Motor neuron (in vitro differentiated cells): ENCODE results near the gene HSD11B2. TPM values are rescaled to one million over a fixed set of nuclear protein-coding genes. Genes with fewer than 3 reads are reported as not detected.

Experiments used
- ATAC-seq, 8 experiments: fragments of 200-7000 bp; cut with Tn5 transposase; replicated peaks in 6 of 8; 2 replicates each; pipeline ENCODE4 v1.8.0; 2021; ENCODE audit warnings: mild to moderate bottlenecking in 8 of 8, moderate library complexity in 8 of 8
- H3K27ac ChIP-seq, 2 donors: fragments of 250-450 bp; sonication (Bioruptor Pico); 2 replicates each; pipeline ENCODE4 v1.9.0; 2021; ENCODE audit warnings: antibody characterized with exemption in 2 of 2, mild to moderate bottlenecking in 2 of 2, moderate library complexity in 1 of 2
- H3K4me1 ChIP-seq, 2 donors: fragments of 250-450 bp; sonication (Bioruptor Pico); replicated peaks in 1 of 2; 2 replicates each; pipeline ENCODE4 v1.6.1; 2021; ENCODE audit warnings: antibody characterized with exemption in 2 of 2, mild to moderate bottlenecking in 2 of 2, moderate library complexity in 1 of 2
- H3K4me3 ChIP-seq, 5 donors: fragments of 250-450 bp; sonication (Bioruptor Pico); 2 replicates each; pipeline ENCODE4 v1.9.0; 2021; ENCODE audit warnings: antibody characterized with exemption in 5 of 5, mild to moderate bottlenecking in 5 of 5, moderate library complexity in 4 of 5
- WGBS, 10 experiments: fragments of 450-650 bp; shearing (Covaris generic); methylation state at CpG; one replicate each; pipeline ENCODE4 v1.0.0; 2022; 5-methylcytosine and 5-hydroxymethylcytosine counted together
- in situ Hi-C, 9 experiments: fragments of 400-800 bp; cut with MboI; loops; one replicate each; pipeline ENCODE4 v1.15.0; 2021; ENCODE audit warnings: low sequenced_read_pairs in 9 of 9, low pct_unique_long_range_greater_than_20kb in 2 of 9; ENCODE audit not compliant: unreplicated experiment in 9 of 9
- total RNA-seq, 8 experiments: library from RNA; unstranded; fragments of 300-600 nt; gene quantifications; 2 replicates each; pipeline versions ENCODE4 v1.2.3 to v1.2.4, GENCODE V29; 2022

The HSD11B2 gene
- total RNA-seq, 8 experiments from 2014 or later, result 0.64 to 17.4 (median 6.8) TPM

DNA sequence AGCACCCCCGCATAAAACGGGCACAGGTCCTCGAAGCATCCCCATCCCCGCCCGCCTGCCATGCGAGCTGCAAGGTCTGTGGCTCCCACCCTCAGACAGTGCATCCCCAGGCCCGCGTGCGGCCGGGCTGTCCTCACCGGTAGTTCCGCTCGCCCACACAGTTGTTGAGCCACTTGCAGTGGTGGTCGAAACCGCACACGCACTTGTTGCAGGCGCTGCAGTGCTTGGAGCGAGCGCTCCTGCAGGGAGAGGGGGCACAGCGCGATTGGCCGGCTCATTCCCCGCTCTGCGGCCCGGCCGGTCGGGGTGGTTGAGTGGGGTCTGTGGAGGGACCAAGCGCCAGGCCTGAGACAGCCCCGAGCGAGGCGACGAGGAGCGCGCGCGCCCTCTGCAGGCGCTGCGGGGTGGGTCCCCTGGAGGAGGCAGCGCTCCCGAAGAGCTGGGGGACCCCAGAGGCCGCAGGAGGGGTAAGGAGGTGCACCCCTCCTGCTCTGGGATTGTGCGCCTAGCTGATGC is 31.6 kb upstream of the HSD11B2 start:
- no peak overlapping the region for H3K27ac ChIP-seq
- H3K4me1 ChIP-seq, result peaks cover 36 to 50% of the 10 kb centered on the region in 2 donors
- no peak overlapping the region for H3K4me3 ChIP-seq
- 50% methylated on average over 4 of the region's 42 CpGs; no CpG with 5 or more reads in 9 of the 10 experiments for WGBS, 10 experiments
- ATAC-seq, result peak in 6 of 8 experiments; percentile 28 to 69 (median 51)
- in situ Hi-C loops, result no loop called here

DNA sequence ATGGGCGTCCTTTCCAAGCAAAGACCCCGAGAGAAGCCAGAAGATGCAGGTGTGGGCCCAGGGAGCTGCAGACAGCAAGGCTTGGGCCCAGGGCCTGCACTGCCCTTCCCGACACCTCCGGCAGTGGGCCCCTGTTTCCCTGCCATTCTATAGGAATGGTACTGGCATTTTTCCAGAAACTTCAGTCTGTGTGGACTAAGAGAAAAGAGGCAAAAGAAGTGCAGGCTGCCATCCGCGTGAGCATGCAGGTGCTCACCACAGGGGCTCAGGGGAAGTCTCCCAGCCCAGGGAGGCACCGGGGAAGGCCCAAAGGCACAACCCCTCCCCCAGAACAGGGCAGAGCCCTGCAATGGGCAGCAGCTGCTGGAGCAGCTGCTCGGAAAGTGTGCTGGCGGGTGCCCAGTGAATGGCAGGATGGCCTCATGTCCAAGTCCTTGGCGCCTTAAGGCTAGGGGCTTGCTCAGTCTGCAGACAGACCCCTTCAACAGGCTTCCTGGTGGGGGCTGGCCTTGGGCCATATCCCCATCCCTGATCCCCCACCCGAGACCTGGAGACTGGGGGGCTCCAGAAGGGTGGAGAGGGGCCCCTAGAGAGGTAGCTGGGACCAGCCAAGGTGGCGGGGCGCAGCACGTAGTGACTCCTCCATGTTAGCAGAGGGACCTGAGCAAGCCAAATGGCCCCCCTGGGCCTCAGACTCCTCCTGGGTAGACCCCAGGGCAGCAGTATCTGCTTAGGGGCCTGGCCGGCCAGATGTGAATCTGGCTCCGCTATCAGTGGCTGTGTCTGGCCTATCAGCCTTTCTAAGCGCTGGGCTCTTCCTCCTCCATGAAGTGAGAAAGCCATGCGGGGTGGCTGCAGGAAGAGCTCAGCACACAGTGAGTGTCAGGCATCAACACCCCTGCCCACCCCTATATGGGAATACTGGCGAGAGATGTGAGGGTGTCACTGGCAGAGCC is 30.9 kb upstream of the HSD11B2 start:
- in situ Hi-C loops, result loop anchor here in 4 of 9 experiments (25.0 kb wide), 3 partner anchors 138 to 463 kb away; partner anchors contain the start of genes CES2 (in 1 of the 4), CIAO2B (in 1 of the 4), FHOD1 (in 1 of the 4) and RRAD (in 1 of the 4)
- WGBS, 10 experiments, result 20 to 100% (median 60%) methylated on average over 2 to 3 of the region's 19 CpGs; no CpG with 5 or more reads in 5 of the 10 experiments
- ATAC-seq, result peak in 5 of 8 experiments; percentile 1 to 46 (median 4)
- Histone ChIP-seq H3K27ac (no peak overlapping the region), H3K4me1 (peaks cover 33 to 42% of the 10 kb centered on the region in 2 donors), H3K4me3 (no peak overlapping the region)

DNA sequence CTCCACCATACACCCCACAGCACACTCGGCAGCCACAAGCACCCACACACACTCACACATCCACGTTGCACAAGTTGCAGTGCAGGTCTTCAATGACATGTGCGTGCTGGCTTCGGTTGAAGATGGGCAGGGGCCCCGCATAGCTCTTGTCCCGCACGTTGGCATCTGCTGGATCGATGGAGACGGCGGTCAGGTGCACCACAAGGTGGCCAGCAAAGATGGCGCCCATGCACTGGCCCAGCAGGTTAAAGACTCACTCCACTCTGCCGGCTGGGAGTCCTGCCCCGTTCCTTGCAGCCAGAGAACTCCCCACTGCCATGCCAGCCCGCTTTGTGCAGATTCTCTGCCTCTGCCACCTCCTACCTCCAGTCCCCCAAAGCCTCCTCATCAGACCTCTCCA is 30.0 kb upstream of the HSD11B2 start:
- WGBS, 10 experiments, result 71 to 100% (median 95%) methylated on average over 1 to 11 of the region's 14 CpGs; no CpG with 5 or more reads in 7 of the 10 experiments
- H3K4me1 ChIP-seq, result peaks cover 25 to 33% of the 10 kb centered on the region in 2 donors
- in situ Hi-C loops, result loop anchor here in 4 of 9 experiments (25.0 kb wide), 3 partner anchors 139 to 464 kb away; partner anchors contain the start of genes CES2 (in 1 of the 4), CIAO2B (in 1 of the 4), FHOD1 (in 1 of the 4) and RRAD (in 1 of the 4)
- no peak for ATAC-seq
- H3K4me3 ChIP-seq, result no peak overlapping the region
- no peak overlapping the region for H3K27ac ChIP-seq

- ATAC-seq, result no peak
- in situ Hi-C loops, result loop anchor here in 4 of 9 experiments (25.0 kb wide), 3 partner anchors 142 to 467 kb away; partner anchors contain the start of genes CES2 (in 1 of the 4), CIAO2B (in 1 of the 4), FHOD1 (in 1 of the 4) and RRAD (in 1 of the 4)
- Histone ChIP-seq H3K4me3 (no peak overlapping the region), H3K4me1 (peaks cover 5 to 15% of the 10 kb centered on the region in 2 donors), H3K27ac (no peak overlapping the region)
- WGBS, 10 experiments, result 90 to 100% (median 97%) methylated on average over 1 to 4 of the region's 12 CpGs; no CpG with 5 or more reads in 6 of the 10 experiments
Measured at GRCh38 chr16:67403976-67404555, 26.9 kb upstream of the HSD11B2 start.

- Histone ChIP-seq H3K4me1 (peaks cover 3 to 9% of the 10 kb centered on the region in 2 donors), H3K4me3 (no peak overlapping the region), H3K27ac (no peak overlapping the region)
- WGBS, 10 experiments, result 80 to 100% (median 93%) methylated on average over 1 to 3 of the region's 5 CpGs; no CpG with 5 or more reads in 1 of the 10 experiments
- in situ Hi-C loops, result loop anchor here in 4 of 9 experiments (25.0 kb wide), 3 partner anchors 142 to 467 kb away; partner anchors contain the start of genes CES2 (in 1 of the 4), CIAO2B (in 1 of the 4), FHOD1 (in 1 of the 4) and RRAD (in 1 of the 4)
- no peak for ATAC-seq
Measured at GRCh38 chr16:67404740-67405226, 26.1 kb upstream of the HSD11B2 start.

- WGBS, 10 experiments, result 60 to 92% (median 85%) methylated on average over 1 to 4 of the region's 8 CpGs; no CpG with 5 or more reads in 7 of the 10 experiments
- peaks cover 0 to 6% of the 10 kb centered on the region in 2 donors for H3K4me1 ChIP-seq
- in situ Hi-C loops, result loop anchor here in 4 of 9 experiments (25.0 kb wide), 3 partner anchors 143 to 468 kb away; partner anchors contain the start of genes CES2 (in 1 of the 4), CIAO2B (in 1 of the 4), FHOD1 (in 1 of the 4) and RRAD (in 1 of the 4)
- H3K27ac ChIP-seq, result no peak overlapping the region
- no peak for ATAC-seq
- H3K4me3 ChIP-seq, result no peak overlapping the region
Measured at GRCh38 chr16:67405336-67405735, 25.6 kb upstream of the HSD11B2 start.

- Histone ChIP-seq H3K27ac (no peak overlapping the region), H3K4me1 (peaks cover 0 to 6% of the 10 kb centered on the region in 2 donors), H3K4me3 (no peak overlapping the region)
- peak; percentile 31 to 93 (median 49) for ATAC-seq
- WGBS, 10 experiments, result 0 to 100% (median 76%) methylated on average over 1 to 4 of the region's 18 CpGs; no CpG with 5 or more reads in 4 of the 10 experiments
- in situ Hi-C loops, result loop anchor here in 4 of 9 experiments (25.0 kb wide), 3 partner anchors 144 to 469 kb away; partner anchors contain the start of genes CES2 (in 1 of the 4), CIAO2B (in 1 of the 4), FHOD1 (in 1 of the 4) and RRAD (in 1 of the 4)
Measured at GRCh38 chr16:67406111-67406971, 24.6 kb upstream of the HSD11B2 start.

- Histone ChIP-seq H3K27ac (no peak overlapping the region), H3K4me1 (peaks cover 0 to under 1% of the 10 kb centered on the region in 2 donors), H3K4me3 (no peak overlapping the region)
- no peak for ATAC-seq
- in situ Hi-C loops, result loop anchor here in 4 of 9 experiments (25.0 kb wide), 3 partner anchors 145 to 470 kb away; partner anchors contain the start of genes CES2 (in 1 of the 4), CIAO2B (in 1 of the 4), FHOD1 (in 1 of the 4) and RRAD (in 1 of the 4)
- WGBS, 10 experiments, result 23 to 100% (median 91%) methylated on average over 1 to 6 of the region's 7 CpGs; no CpG with 5 or more reads in 4 of the 10 experiments
Measured at GRCh38 chr16:67407176-67407787, 23.6 kb upstream of the HSD11B2 start.

GRCh38 chr16:67407788-67408452 is 23.0 kb upstream of the HSD11B2 start:
- Histone ChIP-seq H3K4me3 (no peak overlapping the region), H3K4me1 (no peaks in the 10 kb centered on the region), H3K27ac (no peak overlapping the region)
- 20 to 100% (median 60%) methylated on average over 1 to 4 of the region's 6 CpGs; no CpG with 5 or more reads in 4 of the 10 experiments for WGBS, 10 experiments
- in situ Hi-C loops, result loop anchor here in 4 of 9 experiments (25.0 kb wide), 3 partner anchors 146 to 471 kb away; partner anchors contain the start of genes CES2 (in 1 of the 4), CIAO2B (in 1 of the 4), FHOD1 (in 1 of the 4) and RRAD (in 1 of the 4)
- ATAC-seq, result peak in 2 of 8 experiments; percentile 25 to 65

DNA sequence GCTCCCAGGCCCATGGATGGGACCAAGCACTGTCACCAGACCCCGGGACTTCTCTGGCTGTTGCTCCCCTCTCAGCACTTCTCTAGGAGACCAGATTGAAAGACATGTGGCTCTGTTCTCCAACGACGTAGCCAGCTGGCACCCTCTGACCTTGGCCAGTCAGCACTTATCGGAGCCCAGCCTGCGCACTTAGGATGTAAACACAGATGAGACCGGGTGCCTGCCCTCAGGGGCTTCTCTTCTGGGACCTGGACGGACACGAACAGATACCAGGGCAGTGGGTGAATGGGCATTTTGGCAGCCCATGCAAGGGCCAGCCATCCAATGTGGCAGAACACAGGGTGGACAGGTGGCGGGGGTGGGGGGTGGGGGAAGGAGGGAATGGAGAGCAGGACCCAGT is 21.3 kb upstream of the HSD11B2 start:
- 80 to 100% (median 100%) methylated on average over 1 to 3 of the region's 9 CpGs; no CpG with 5 or more reads in 6 of the 10 experiments for WGBS, 10 experiments
- no peak overlapping the region for H3K4me3 ChIP-seq
- in situ Hi-C loops, result loop anchor here in 4 of 9 experiments (25.0 kb wide), 3 partner anchors 147 to 472 kb away; partner anchors contain the start of genes CES2 (in 1 of the 4), CIAO2B (in 1 of the 4), FHOD1 (in 1 of the 4) and RRAD (in 1 of the 4)
- ATAC-seq, result no peak
- no peak overlapping the region for H3K27ac ChIP-seq
- H3K4me1 ChIP-seq, result peaks cover 0 to 10% of the 10 kb centered on the region in 2 donors
